K562 (cell line): ENCODE data around the gene HBG1. TPM values are rescaled to one million over a fixed set of nuclear protein-coding genes. Genes with fewer than 3 reads are reported as not detected.
A peak's percentile ranks its signal among the peaks of the same experiment; 100 is the strongest.

Experiments
- ATAC-seq: fragments of 200-7000 bp; cut with Tn5 transposase; 3 replicates; pipeline ENCODE4 v1.9.1; 2020; ENCODE audit warnings: moderate library complexity
- BruUV-seq: library from RNA; stranded (reverse); fragments of 400-500 nt; replicated peaks from 2 replicates; lab custom pipeline; 2021; lab: Mats Ljungman, UMichigan
- CTCF ChIA-PET: fragments of 300-600 bp; formaldehyde crosslinking; extraction: SDS; loops from one replicate; lab custom pipeline; 2021; ENCODE audit warnings: low intra/inter-chr PET ratio; lab: Yijun Ruan, JAX
- POLR2A ChIA-PET: fragments of 300-600, 350-650 bp; sonication (Branson Sonifier 250); formaldehyde crosslinking; extraction: SDS; loops from one replicate; lab custom pipeline; 2021; ENCODE audit warnings: antibody characterized with exemption, inconsistent platforms; lab: Yijun Ruan, JAX
- DNase-seq, 4 experiments: peaks; one replicate each; pipeline versions ENCODE4 v3.0.0 to v3.0.0-alpha.2; 2011 to 2018; ENCODE audit warnings: low spot score in 3 of 4, mixed read lengths in 3 of 4; ENCODE audit errors: extremely low read depth in 1 of 4
- FAIRE-seq: peaks from 2 replicates; lab custom pipeline; 2011; peaks lifted over from hg19 to GRCh38; lab: Jason Lieb, UNC
- H2AFZ ChIP-seq: 2 replicates; pipeline ENCODE4 v1.6.0; 2011; ENCODE audit warnings: low read depth, low read length, control low read depth, inconsistent platforms
- H3K27ac ChIP-seq: fragments of 200-600 bp; 3 replicates; pipeline ENCODE4 v1.8.0; 2011; ENCODE audit warnings: low read depth, mild to moderate bottlenecking, control low read depth, inconsistent platforms, low read length, moderate library complexity, mixed read lengths; ENCODE audit errors: extremely low read depth
- H3K27me3 ChIP-seq, 2 experiments: fragments of 300-600 bp in 1 of 2; 2 replicates in 1 of 2; 3 replicates in 1 of 2; pipeline versions ENCODE4 v1.6.0 to v1.8.0; 2011; ENCODE audit warnings: inconsistent platforms in 2 of 2, low read length in 2 of 2, mild to moderate bottlenecking in 1 of 2, mixed read lengths in 1 of 2, moderate library complexity in 1 of 2; ENCODE audit not compliant: control insufficient read depth in 2 of 2, insufficient read depth in 2 of 2
- H3K36me3 ChIP-seq: fragments of 300-600 bp; 3 replicates; pipeline ENCODE4 v1.8.0; 2011; ENCODE audit warnings: mild to moderate bottlenecking, low read length, inconsistent platforms; ENCODE audit not compliant: control insufficient read depth, insufficient read depth
- H3K4me1 ChIP-seq, 2 experiments: fragments of 200-600 bp in 1 of 2; replicated peaks in 1 of 2; 2 replicates in 1 of 2; 3 replicates in 1 of 2; pipeline versions ENCODE4 v1.5.1 to v1.8.0; 2011; ENCODE audit warnings: inconsistent platforms in 2 of 2, low read length in 2 of 2, mild to moderate bottlenecking in 1 of 2, mixed read lengths in 1 of 2, moderate library complexity in 1 of 2; ENCODE audit not compliant: control insufficient read depth in 2 of 2, insufficient read depth in 2 of 2
- H3K4me2 ChIP-seq: 2 replicates; pipeline ENCODE4 v1.6.1; 2011; ENCODE audit warnings: low read length, control low read depth, inconsistent platforms, mixed read lengths; ENCODE audit not compliant: insufficient read depth
- H3K4me3 ChIP-seq: fragments of 200-600 bp; sonication (generic), shearing (Covaris generic); 2 replicates; pipeline ENCODE4 v1.5.1; 2016; ENCODE audit warnings: control low read depth, inconsistent platforms
- H3K79me2 ChIP-seq: fragments of 200-600 bp; 3 replicates; pipeline ENCODE4 v1.8.0; 2011; ENCODE audit warnings: low read length, inconsistent platforms; ENCODE audit not compliant: control insufficient read depth, insufficient read depth
- H3K9ac ChIP-seq, 2 experiments: 2 replicates each; pipeline versions ENCODE4 v1.6.0 to v1.6.1; 2011; ENCODE audit warnings: low read depth in 2 of 2, low read length in 2 of 2, control low read depth in 1 of 2, inconsistent platforms in 1 of 2, mild to moderate bottlenecking in 1 of 2, mixed read lengths in 1 of 2; ENCODE audit not compliant: insufficient read depth in 1 of 2
- H3K9me1 ChIP-seq: one replicate; pipeline ENCODE4 v1.6.0; 2011; ENCODE audit warnings: inconsistent platforms, mild to moderate bottlenecking, low read length, moderate library complexity; ENCODE audit not compliant: control insufficient read depth, insufficient read depth
- H3K9me3 ChIP-seq: replicated peaks from 2 replicates; pipeline ENCODE4 v1.5.1; 2011; ENCODE audit warnings: low read depth, low read length, inconsistent platforms; ENCODE audit not compliant: control insufficient read depth, insufficient read depth
- H4K20me1 ChIP-seq: replicated peaks from 2 replicates; pipeline ENCODE4 v1.6.1; 2011; ENCODE audit warnings: low read length, inconsistent platforms, mixed read lengths; ENCODE audit not compliant: control insufficient read depth, insufficient read depth
- CBFA2T2 ChIP-seq: fragments of 450-650 bp; conservative IDR thresholded peaks from 2 replicates; pipeline ENCODE4 v1.6.1; 2017; ENCODE audit warnings: mild to moderate bottlenecking
- CBFA2T3 ChIP-seq: fragments of 450-650 bp; IDR thresholded peaks from 2 replicates; pipeline ENCODE4 v1.6.1; 2017
- DPF2 ChIP-seq: fragments of 450-650 bp; IDR thresholded peaks from 2 replicates; pipeline ENCODE4 v1.6.1; 2016
- EP300 ChIP-seq: IDR thresholded peaks from 2 replicates; pipeline ENCODE4 v1.6.1; 2012; ENCODE audit warnings: low read length, improper control_type of control experiment
- FOXM1 ChIP-seq, 2 experiments: fragments of 450-650 bp in 1 of 2; sonication (generic) in 1 of 2; formaldehyde crosslinking in 1 of 2; IDR thresholded peaks; 2 replicates each; pipeline versions ENCODE4 v1.6.1 to v1.9.0; 2017 to 2022; ENCODE audit warnings: low read depth in 2 of 2, mild to moderate bottlenecking in 2 of 2, missing genetic modification reagents in 1 of 2, moderate library complexity in 1 of 2
- ILF3 ChIP-seq: fragments of 450-650 bp; IDR thresholded peaks from 2 replicates; pipeline ENCODE4 v1.6.1; 2018; ENCODE audit warnings: antibody characterized with exemption, mild to moderate bottlenecking, moderate library complexity, borderline replicate concordance
- MAZ ChIP-seq, 2 experiments: fragments of 450-650 bp in 1 of 2; sonication (generic) in 1 of 2; formaldehyde crosslinking; IDR thresholded peaks in 1 of 2; conservative IDR thresholded peaks in 1 of 2; 2 replicates each; pipeline versions ENCODE4 v1.4.0 to v1.5.0; 2020; ENCODE audit warnings: mild to moderate bottlenecking in 1 of 2, missing genetic modification reagents in 1 of 2
- MTA2 ChIP-seq: fragments of 450-650 bp; IDR thresholded peaks from 2 replicates; pipeline ENCODE4 v1.6.1; 2016; ENCODE audit warnings: low read depth
- MYC ChIP-seq, 2 experiments: fragments of 250-450 bp in 1 of 2; sonication (Bioruptor Pico) in 1 of 2; IDR thresholded peaks; 2 replicates each; pipeline versions ENCODE4 v1.5.1 to v1.6.1; 2012 to 2021; ENCODE audit warnings: low read depth in 2 of 2, borderline replicate concordance in 1 of 2, improper control_type of control experiment in 1 of 2, low read length in 1 of 2, mild to moderate bottlenecking in 1 of 2, moderate library complexity in 1 of 2
- NCOR1 ChIP-seq: fragments of 450-650 bp; IDR thresholded peaks from 2 replicates; pipeline ENCODE4 v1.6.1; 2016; ENCODE audit warnings: mild to moderate bottlenecking, moderate library complexity
- NR4A1 ChIP-seq, 2 experiments: fragments of 250-450 bp in 1 of 2; fragments of 450-650 bp in 1 of 2; sonication (Bioruptor Pico) in 1 of 2; IDR thresholded peaks; 2 replicates each; pipeline versions ENCODE4 v1.4.0 to v1.6.1; 2016 to 2020; ENCODE audit warnings: mild to moderate bottlenecking in 2 of 2, missing compliant biosample characterization in 1 of 2, missing genetic modification characterization in 1 of 2, moderate library complexity in 1 of 2
- POLR2AphosphoS2 ChIP-seq: IDR thresholded peaks from 2 replicates; pipeline ENCODE4 v1.6.1; 2012; ENCODE audit warnings: low read length, improper control_type of control experiment
- POLR3A ChIP-seq: IDR thresholded peaks from 2 replicates; pipeline ENCODE4 v1.6.1; 2011; ENCODE audit warnings: borderline replicate concordance, mild to moderate bottlenecking, moderate library complexity; ENCODE audit not compliant: insufficient read length, insufficient read depth; ENCODE audit errors: extremely low read depth
- RCOR1 ChIP-seq, 2 experiments: IDR thresholded peaks; 2 replicates each; pipeline ENCODE4 v1.6.1; 2012; ENCODE audit warnings: low read depth in 2 of 2, low read length in 2 of 2, borderline replicate concordance in 1 of 2, improper control_type of control experiment in 1 of 2
- SIRT6 ChIP-seq: IDR thresholded peaks from one replicate; pipeline ENCODE4 v1.6.1; 2012; ENCODE audit warnings: low read depth, mild to moderate bottlenecking, control low read depth, inconsistent platforms, low read length, moderate library complexity
- SMARCE1 ChIP-seq: fragments of 450-650 bp; IDR thresholded peaks from 2 replicates; pipeline ENCODE4 v1.7.1; 2016; ENCODE audit warnings: mild to moderate bottlenecking
- ZFP1 ChIP-seq: fragments of 450-650 bp; formaldehyde crosslinking; IDR thresholded peaks from 2 replicates; pipeline ENCODE4 v1.4.0; 2020; ENCODE audit warnings: mild to moderate bottlenecking, mixed read lengths
- ZKSCAN3 ChIP-seq: fragments of 250-450 bp; sonication (Bioruptor Pico); IDR thresholded peaks from 2 replicates; pipeline ENCODE4 v1.4.0; 2020
- WGBS: fragments of 100-300 bp; shearing (Covaris generic); methylation state at CpG from one replicate; pipeline ENCODE4 v1.1.6; 2016; ENCODE audit warnings: low coverage, mixed read lengths; ENCODE audit not compliant: insufficient coverage; ENCODE audit errors: missing lambda C conversion rate; 5-methylcytosine and 5-hydroxymethylcytosine counted together
- in situ Hi-C: fragments of 300-500 bp; cut with MboI; formaldehyde crosslinking; loops from 4 replicates; pipeline ENCODE4 v1.15.0; 2018; ENCODE audit warnings: inconsistent platforms, mixed read lengths
- intact Hi-C: fragments of 100-400 bp; cut with micrococcal nuclease; formaldehyde crosslinking; loops from 2 replicates; pipeline ENCODE4 v1.14.2; 2022
- polyA plus RNA-seq, 8 experiments: library from polyadenylated mRNA; depleted of rRNA in 4 of 8; stranded (reverse) in 5 of 8; unstranded in 3 of 8; fragments of >200 nt; fragmentation: Nextera tagmentation in 2 of 8; fragmentation: Illumina TruSeq in 1 of 8; extraction: Ambion mirVana in 2 of 8; extraction: Trizol in 1 of 8; gene quantifications; 2 replicates each; pipeline versions ENCODE4 v1.2.1 to v1.2.3, GENCODE V29; 2011 to 2014; ENCODE audit warnings: inconsistent platforms in 1 of 8, missing spikeins in 1 of 8
- total RNA-seq, 7 experiments: library from RNA; depleted of rRNA in 6 of 7; stranded (reverse); fragments of >200 nt in 6 of 7; fragmentation: Illumina TruSeq in 2 of 7; extraction: Trizol in 2 of 7; gene quantifications; 2 replicates each; pipeline versions ENCODE4 v1.2.1 to v1.2.3, GENCODE V29; 2011 to 2021; ENCODE audit warnings: low replicate concordance in 1 of 7
- TF ChIP-seq, protein P1 (sequence below): IDR thresholded peaks from 2 replicates; pipeline ENCODE4 v1.6.1; 2012; ENCODE audit warnings: low read depth, low read length, improper control_type of control experiment, borderline replicate concordance

Gene HBG1
- total and polyA plus RNA-seq, 9 of the 15 experiments (the other 6 are each of a cell fraction or from before 2014, with no cell fraction given), result 1,066 to 16,338 (median 4,898) TPM

- peaks cover 9 to 17% of the 10 kb centered on the region in 2 experiments; a peak in 4 of 5 replicates for H3K4me1 ChIP-seq
- H3K27me3 ChIP-seq, result no peaks in the 10 kb centered on the region
- no peaks in the 10 kb centered on the region for H3K36me3 ChIP-seq
- H3K9me1 ChIP-seq, result no peaks in the 10 kb centered on the region
- ChIA-PET CTCF (no interaction called here), POLR2A (interaction anchor here (0.5 to 1.3 kb wide), 7 partner anchors 11 to 1354 kb away, joined by 3 to 8 read pairs (median 3); no protein-coding TSS in a partner anchor)
- DNase-seq, result peak; percentile 36 to 69 (median 52)
- H3K9me3 ChIP-seq, result no peaks in the 10 kb centered on the region
- peak overlapping the region; percentile 79 for H3K27ac ChIP-seq
- no peaks in the 10 kb centered on the region for H4K20me1 ChIP-seq
- ATAC-seq, result peak; percentile 82
- intact Hi-C loops, result no loop called here
- 3% methylated on average over 6 of the region's 6 CpGs for WGBS
- no peaks in the 10 kb centered on the region for H3K79me2 ChIP-seq
- H2AFZ ChIP-seq, result peak overlapping the region; percentile 95
- in situ Hi-C loops, result no loop called here
- H3K4me3 ChIP-seq, result no peak overlapping the region
- H3K4me2 ChIP-seq, result peak overlapping the region; percentile 75
- FAIRE-seq, result peak; percentile 35
- no TSS peak for BruUV-seq
- peak overlapping the region; percentile 52 to 62; a peak in 3 of 4 replicates for H3K9ac ChIP-seq
- TF ChIP-seq MYC (IDR thresholded peaks at IDR 0.05; ENCODE audit: low read depth, low read length) (no peak), MYC (CRISPR knock-in tag; IDR thresholded peaks at IDR 0.05; ENCODE audit: borderline replicate concordance, low read depth) (no peak), SMARCE1 (0 out of 2 replicates have a peak, but pooled peaks have one; percentile 29), RCOR1 (IDR thresholded peaks at IDR 0.05; ENCODE audit: borderline replicate concordance in 1 of 2, low read depth in 2 of 2, low read length in 2 of 2) (peak in 1 of 2 experiments; percentile 12; a peak in 1 of 4 replicates), ILF3 (no peak), POLR3A (no peak), ZFP1 (CRISPR knock-in tag) (no peak), NCOR1 (peak; percentile 43; the same call in 1 of the 2 replicates), FOXM1 (IDR thresholded peaks at IDR 0.05; ENCODE audit: low read depth) (peak; percentile 29; the same call in 1 of the 2 replicates), FOXM1 (CRISPR knock-in tag; IDR thresholded peaks at IDR 0.05; ENCODE audit: low read depth) (no peak), EP300 (peak; percentile 47; the same call in 1 of the 2 replicates), CBFA2T2 (peak; percentile 60), NR4A1 (CRISPR knock-in tag; IDR thresholded peaks at IDR 0.05) (no peak), NR4A1 (tag; IDR thresholded peaks at IDR 0.05) (no peak), CBFA2T3 (peak; percentile 83), SIRT6 (no peak), ZKSCAN3 (CRISPR knock-in tag) (no peak), DPF2 (peak; percentile 72), POLR2AphosphoS2 (no peak), MTA2 (0 out of 2 replicates have a peak, but pooled peaks have one; percentile 4), MAZ (CRISPR knock-in tag; conservative IDR thresholded peaks at IDR 0.05 in 1 of 2, IDR thresholded peaks at IDR 0.05 in 1 of 2) (0 out of 4 replicates have a peak, but pooled peaks of 1 of the 2 experiments have one; percentile 9)
- TF ChIP-seq, protein P1, sequence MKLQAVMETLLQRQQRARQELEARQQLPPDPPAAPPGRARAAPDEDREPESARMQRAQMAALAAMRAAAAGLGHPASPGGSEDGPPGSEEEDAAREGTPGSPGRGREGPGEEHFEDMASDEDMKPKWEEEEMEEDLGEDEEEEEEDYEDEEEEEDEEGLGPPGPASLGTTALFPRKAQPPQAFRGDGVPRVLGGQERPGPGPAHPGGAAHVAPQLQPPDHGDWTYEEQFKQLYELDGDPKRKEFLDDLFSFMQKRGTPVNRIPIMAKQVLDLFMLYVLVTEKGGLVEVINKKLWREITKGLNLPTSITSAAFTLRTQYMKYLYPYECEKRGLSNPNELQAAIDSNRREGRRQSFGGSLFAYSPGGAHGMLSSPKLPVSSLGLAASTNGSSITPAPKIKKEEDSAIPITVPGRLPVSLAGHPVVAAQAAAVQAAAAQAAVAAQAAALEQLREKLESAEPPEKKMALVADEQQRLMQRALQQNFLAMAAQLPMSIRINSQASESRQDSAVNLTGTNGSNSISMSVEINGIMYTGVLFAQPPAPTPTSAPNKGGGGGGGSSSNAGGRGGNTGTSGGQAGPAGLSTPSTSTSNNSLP, result 0 out of 2 replicates have a peak, but pooled peaks have one; percentile 12
Measured at GRCh38 chr11:5224538-5225479, 24.8 kb downstream of the HBG1 start.
